ENCODE data around the gene RIOK2. TPM values are rescaled to one million over a fixed set of nuclear protein-coding genes. Genes with fewer than 3 reads are reported as not detected.

Gene RIOK2
- total and polyA plus RNA-seq, 12 donors: 4.2 to 41.9 (median 22.3) TPM

DNA sequence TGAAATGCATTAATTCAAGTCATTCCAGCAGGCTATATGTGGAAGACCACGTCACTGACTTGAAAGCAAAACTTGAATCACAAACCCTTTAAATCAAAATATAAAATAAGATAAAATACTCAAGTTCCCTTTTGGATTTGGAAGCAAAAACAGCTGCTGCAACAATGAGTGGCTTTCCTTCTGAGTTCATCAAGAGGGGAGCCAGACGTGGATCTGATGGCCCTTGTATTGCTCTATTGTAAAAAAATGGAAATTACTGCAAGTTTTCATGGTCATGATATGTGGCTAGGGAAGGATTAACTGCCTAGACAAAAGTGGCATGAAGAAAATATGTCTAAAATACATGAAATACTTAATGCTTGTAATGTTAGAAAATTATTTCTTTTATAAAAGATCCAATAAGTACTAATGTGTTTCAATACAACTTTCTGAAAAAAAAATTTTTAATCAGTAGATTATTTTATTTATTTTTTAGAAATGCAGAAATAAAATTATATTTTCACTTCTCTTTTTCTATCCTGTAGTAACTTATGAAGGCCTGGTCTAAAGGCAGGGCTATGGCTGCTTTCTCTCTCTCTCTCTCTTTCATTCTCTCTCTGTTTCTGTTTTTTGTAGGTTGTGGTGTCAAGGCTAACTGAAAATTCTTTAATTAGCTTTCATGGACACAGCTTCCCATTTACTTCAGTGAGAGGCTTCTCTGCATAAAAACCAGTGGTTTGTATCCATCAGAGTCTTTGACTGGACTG lies 64.6 kb downstream of the RIOK2 start:
- H3K9me3 ChIP-seq (replicated peaks in 1 of 3): no peaks in the 10 kb centered on the region
- no peak overlapping the region for H3K27ac ChIP-seq
- H3K4me1 ChIP-seq (replicated peaks in 1 of 2): no peaks in the 10 kb centered on the region
- TF ChIP-seq, protein P1, sequence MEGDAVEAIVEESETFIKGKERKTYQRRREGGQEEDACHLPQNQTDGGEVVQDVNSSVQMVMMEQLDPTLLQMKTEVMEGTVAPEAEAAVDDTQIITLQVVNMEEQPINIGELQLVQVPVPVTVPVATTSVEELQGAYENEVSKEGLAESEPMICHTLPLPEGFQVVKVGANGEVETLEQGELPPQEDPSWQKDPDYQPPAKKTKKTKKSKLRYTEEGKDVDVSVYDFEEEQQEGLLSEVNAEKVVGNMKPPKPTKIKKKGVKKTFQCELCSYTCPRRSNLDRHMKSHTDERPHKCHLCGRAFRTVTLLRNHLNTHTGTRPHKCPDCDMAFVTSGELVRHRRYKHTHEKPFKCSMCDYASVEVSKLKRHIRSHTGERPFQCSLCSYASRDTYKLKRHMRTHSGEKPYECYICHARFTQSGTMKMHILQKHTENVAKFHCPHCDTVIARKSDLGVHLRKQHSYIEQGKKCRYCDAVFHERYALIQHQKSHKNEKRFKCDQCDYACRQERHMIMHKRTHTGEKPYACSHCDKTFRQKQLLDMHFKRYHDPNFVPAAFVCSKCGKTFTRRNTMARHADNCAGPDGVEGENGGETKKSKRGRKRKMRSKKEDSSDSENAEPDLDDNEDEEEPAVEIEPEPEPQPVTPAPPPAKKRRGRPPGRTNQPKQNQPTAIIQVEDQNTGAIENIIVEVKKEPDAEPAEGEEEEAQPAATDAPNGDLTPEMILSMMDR (IDR thresholded peaks at IDR 0.05): no peak
- TF ChIP-seq POLR2A (IDR thresholded peaks at IDR 0.05): no peak
- H3K27me3 ChIP-seq: no peaks in the 10 kb centered on the region
- H3K36me3 ChIP-seq (replicated peaks in 1 of 2): no peaks in the 10 kb centered on the region
- no peak for DNase-seq
- intact Hi-C loops (cut with DNase I): no loop called here
- 57 to 72% (median 64%) methylated on average over 2 of the region's 2 CpGs for WGBS, 4 donors
- no peak overlapping the region for H3K4me3 ChIP-seq

DNA sequence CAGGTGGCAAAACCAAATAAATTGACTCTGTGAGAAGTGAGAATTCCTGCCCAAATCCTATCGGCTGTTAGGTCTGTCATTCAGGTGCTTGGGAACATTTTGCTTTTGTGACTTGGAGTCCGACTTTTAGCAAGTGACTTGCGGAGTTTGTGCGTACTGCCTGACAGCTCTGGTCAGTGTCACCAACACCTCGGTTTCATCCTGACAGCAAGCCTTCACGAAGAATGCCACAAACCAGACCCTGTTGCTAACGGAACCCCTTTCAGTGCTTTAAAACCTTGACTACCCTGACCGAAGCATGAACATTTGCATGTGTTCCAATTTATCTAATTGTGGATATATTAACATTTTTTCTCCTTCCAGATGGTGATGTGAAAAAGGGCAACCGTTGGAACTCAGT lies 67.1 kb downstream of the RIOK2 start:
- H3K4me1 ChIP-seq (replicated peaks in 1 of 2): no peaks in the 10 kb centered on the region
- no peak overlapping the region for H3K27ac ChIP-seq
- no peaks in the 10 kb centered on the region for H3K36me3 ChIP-seq (replicated peaks in 1 of 2)
- intact Hi-C loops (cut with DNase I): no loop called here
- DNase-seq: no peak
- 69 to 80% (median 76%) methylated on average over 9 of the region's 9 CpGs for WGBS, 4 donors
- H3K27me3 ChIP-seq: no peaks in the 10 kb centered on the region
- no peaks in the 10 kb centered on the region for H3K9me3 ChIP-seq (replicated peaks in 1 of 3)
- no peak overlapping the region for H3K4me3 ChIP-seq
- no peak for TF ChIP-seq POLR2A (IDR thresholded peaks at IDR 0.05)
- TF ChIP-seq, protein P1 (IDR thresholded peaks at IDR 0.05): no peak

DNA sequence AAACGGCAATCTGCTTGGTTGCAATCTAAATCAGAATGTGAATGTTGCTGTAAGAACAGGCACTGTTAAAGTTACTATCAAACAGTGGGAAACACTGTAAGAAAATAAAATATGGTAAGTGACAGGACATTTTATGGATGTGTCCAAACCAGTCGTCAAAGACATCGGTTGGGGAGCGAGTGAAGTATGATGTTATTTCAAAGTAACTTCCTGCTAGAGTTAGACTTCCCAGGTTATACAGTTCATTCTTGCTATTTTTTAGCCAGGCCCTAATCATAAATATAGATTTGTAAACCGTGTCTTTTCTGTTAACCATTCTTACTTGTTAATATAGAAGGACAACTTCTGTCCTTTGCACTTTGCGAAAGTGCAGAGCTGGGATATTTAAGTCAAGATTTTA lies 70.8 kb downstream of the RIOK2 start:
- no peaks in the 10 kb centered on the region for H3K36me3 ChIP-seq (replicated peaks in 1 of 2)
- H3K4me3 ChIP-seq: no peak overlapping the region
- H3K9me3 ChIP-seq (replicated peaks in 1 of 3): no peaks in the 10 kb centered on the region
- DNase-seq: no peak
- no peaks in the 10 kb centered on the region for H3K4me1 ChIP-seq (replicated peaks in 1 of 2)
- TF ChIP-seq, protein P1 (IDR thresholded peaks at IDR 0.05): no peak
- TF ChIP-seq POLR2A (IDR thresholded peaks at IDR 0.05): no peak
- intact Hi-C loops (cut with DNase I): no loop called here
- H3K27me3 ChIP-seq: no peaks in the 10 kb centered on the region
- H3K27ac ChIP-seq: no peak overlapping the region
- WGBS, 4 donors: 76 to 85% (median 78%) methylated on average over 6 of the region's 6 CpGs

DNA sequence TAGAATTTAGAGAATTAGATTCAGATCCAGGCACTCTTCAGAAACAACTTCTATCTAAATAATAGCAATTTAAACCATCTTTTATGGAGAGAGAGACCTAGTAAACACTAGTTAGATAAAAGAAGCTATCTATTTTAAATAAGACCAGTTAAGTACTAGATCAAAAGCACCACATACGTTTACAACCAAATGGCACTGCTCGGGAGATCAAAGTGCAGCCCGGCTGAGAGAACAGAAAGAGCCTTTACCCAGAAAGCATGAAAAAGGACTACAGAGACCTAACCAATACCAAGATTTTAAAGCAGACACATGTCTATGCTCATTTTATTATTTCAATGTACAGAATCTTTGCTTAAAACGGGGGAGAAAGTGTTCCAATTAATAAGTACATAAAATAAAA lies 71.4 kb downstream of the RIOK2 start:
- H3K36me3 ChIP-seq (replicated peaks in 1 of 2): no peaks in the 10 kb centered on the region
- H3K4me3 ChIP-seq: no peak overlapping the region
- no peaks in the 10 kb centered on the region for H3K27me3 ChIP-seq
- H3K9me3 ChIP-seq (replicated peaks in 1 of 3): no peaks in the 10 kb centered on the region
- no peak overlapping the region for H3K27ac ChIP-seq
- no peak for TF ChIP-seq POLR2A (IDR thresholded peaks at IDR 0.05)
- TF ChIP-seq, protein P1 (IDR thresholded peaks at IDR 0.05): no peak
- intact Hi-C loops (cut with DNase I): no loop called here
- 52 to 65% (median 58%) methylated on average over 4 of the region's 4 CpGs for WGBS, 4 donors
- DNase-seq: no peak
- no peaks in the 10 kb centered on the region for H3K4me1 ChIP-seq (replicated peaks in 1 of 2)
